Mesendoderm (in vitro differentiated cells): ENCODE measurements around the gene PPAN.

Experiments used
- DNase-seq: peaks from one replicate; pipeline ENCODE4 v3.0.0; 2013
- H2AK5ac ChIP-seq: 2 replicates; pipeline ENCODE4 v1.6.1; 2013; ENCODE audit warnings: low read length, inconsistent platforms
- H2BK120ac ChIP-seq: 2 replicates; pipeline ENCODE4 v1.6.1; 2013; ENCODE audit warnings: low read depth, mild to moderate bottlenecking, low read length, moderate library complexity, mixed read lengths
- H2BK15ac ChIP-seq: replicated peaks from 2 replicates; pipeline ENCODE4 v1.6.1; 2013; ENCODE audit warnings: low read depth, mild to moderate bottlenecking, moderate library complexity
- H2BK5ac ChIP-seq: 2 replicates; pipeline ENCODE4 v1.6.1; 2013; ENCODE audit warnings: low read length, inconsistent platforms
- H3K18ac ChIP-seq: 2 replicates; pipeline ENCODE4 v1.6.1; 2013; ENCODE audit warnings: mild to moderate bottlenecking, low read length, mixed read lengths
- H3K23ac ChIP-seq: one replicate; pipeline ENCODE4 v1.6.1; 2013; ENCODE audit warnings: low read length
- H3K27ac ChIP-seq: 2 replicates; pipeline ENCODE4 v1.5.1; 2013; ENCODE audit warnings: low read depth, mild to moderate bottlenecking, inconsistent platforms, low read length, moderate library complexity
- H3K27me3 ChIP-seq: 2 replicates; pipeline ENCODE4 v1.6.1; 2013; ENCODE audit warnings: low read length, control low read depth, mild to moderate bottlenecking, inconsistent platforms; ENCODE audit not compliant: insufficient read depth, poor library complexity
- H3K36me3 ChIP-seq: 2 replicates; pipeline ENCODE4 v1.6.1; 2013; ENCODE audit warnings: low read length, inconsistent platforms; ENCODE audit not compliant: control insufficient read depth, insufficient read depth
- H3K4ac ChIP-seq: one replicate; pipeline ENCODE4 v1.6.1; 2013; ENCODE audit warnings: low read depth, mild to moderate bottlenecking, low read length, moderate library complexity
- H3K4me1 ChIP-seq: 2 replicates; pipeline ENCODE4 v1.6.1; 2013; ENCODE audit warnings: low read depth, low read length, inconsistent platforms; ENCODE audit not compliant: control insufficient read depth
- H3K4me2 ChIP-seq: 2 replicates; pipeline ENCODE4 v1.6.1; 2013; ENCODE audit warnings: low read length
- H3K4me3 ChIP-seq: 2 replicates; pipeline ENCODE4 v1.5.1; 2013; ENCODE audit warnings: mild to moderate bottlenecking, low read length
- H3K56ac ChIP-seq: one replicate; pipeline ENCODE4 v1.6.1; 2013; ENCODE audit warnings: low read length
- H3K79me1 ChIP-seq: 2 replicates; pipeline ENCODE4 v1.6.1; 2013; ENCODE audit warnings: low read length, inconsistent platforms
- H3K79me2 ChIP-seq: 2 replicates; pipeline ENCODE4 v1.6.1; 2013; ENCODE audit warnings: mild to moderate bottlenecking, low read length; ENCODE audit not compliant: control insufficient read depth, insufficient read depth
- H3K9ac ChIP-seq: 2 replicates; pipeline ENCODE4 v1.6.1; 2013; ENCODE audit warnings: low read length, inconsistent platforms
- H4K5ac ChIP-seq: one replicate; pipeline ENCODE4 v1.6.1; 2013; ENCODE audit warnings: low read length
- H4K8ac ChIP-seq: one replicate; pipeline ENCODE4 v1.6.1; 2013; ENCODE audit warnings: low read depth, mild to moderate bottlenecking, control low read depth, low read length, moderate library complexity
- WGBS: extraction: QIAGEN DNeasy Blood & Tissue Kit; methylation state at CpG from one replicate; pipeline ENCODE4 v1.1.7; 2013; ENCODE audit warnings: low lambda C conversion rate, missing lambda C conversion rate; ENCODE audit not compliant: insufficient coverage; ENCODE audit errors: extremely low coverage; 5-methylcytosine and 5-hydroxymethylcytosine counted together

Gene PPAN

DNA sequence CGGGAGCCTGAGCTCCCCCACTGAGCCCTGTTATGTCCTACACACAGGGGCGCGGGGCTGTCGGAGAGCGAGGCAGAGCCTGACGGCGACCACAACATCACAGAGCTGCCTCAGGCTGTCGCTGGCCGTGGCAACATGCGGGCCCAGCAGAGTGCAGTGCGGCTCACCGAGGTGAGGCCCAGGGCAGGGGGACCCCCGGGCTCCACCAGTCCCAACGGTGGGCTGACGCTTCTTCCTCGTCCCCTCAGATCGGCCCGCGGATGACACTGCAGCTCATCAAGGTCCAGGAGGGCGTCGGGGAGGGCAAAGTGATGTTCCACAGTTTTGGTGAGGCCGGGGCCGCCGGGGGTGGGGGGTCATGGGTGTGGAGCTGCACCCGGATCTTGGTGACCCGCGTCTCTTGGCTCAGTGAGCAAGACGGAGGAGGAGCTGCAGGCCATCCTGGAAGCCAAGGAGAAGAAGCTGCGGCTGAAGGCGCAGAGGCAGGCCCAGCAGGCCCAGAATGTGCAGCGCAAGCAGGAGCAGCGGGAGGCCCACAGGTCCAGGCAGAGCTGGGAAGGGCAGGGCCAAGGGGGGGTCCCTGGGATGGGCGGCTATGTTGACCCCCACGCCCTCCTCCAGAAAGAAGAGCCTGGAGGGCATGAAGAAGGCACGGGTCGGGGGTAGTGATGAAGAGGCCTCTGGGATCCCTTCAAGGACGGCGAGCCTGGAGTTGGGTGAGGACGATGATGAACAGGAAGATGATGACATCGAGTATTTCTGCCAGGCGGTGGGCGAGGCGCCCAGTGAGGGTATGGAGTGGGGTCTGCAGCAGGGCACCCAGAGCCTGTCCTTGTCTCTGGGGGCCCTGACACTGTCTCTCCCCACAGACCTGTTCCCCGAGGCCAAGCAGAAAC, 4.2 kb downstream of the PPAN start:
- H3K79me2 ChIP-seq = peaks cover 21% of the 10 kb centered on the region
- peaks cover 19% of the 10 kb centered on the region for H3K36me3 ChIP-seq
- no peak overlapping the region for H3K18ac ChIP-seq
- H3K56ac ChIP-seq = no peak overlapping the region
- H3K23ac ChIP-seq = no peak overlapping the region
- no peak overlapping the region for H4K5ac ChIP-seq
- H3K79me1 ChIP-seq = peaks cover 15% of the 10 kb centered on the region
- no peak for DNase-seq
- no peak overlapping the region for H3K9ac ChIP-seq
- no peak overlapping the region for H3K4ac ChIP-seq
- no peak overlapping the region for H2AK5ac ChIP-seq
- H3K4me2 ChIP-seq = no peak overlapping the region
- H4K8ac ChIP-seq = no peak overlapping the region
- no peak overlapping the region for H2BK5ac ChIP-seq
- WGBS = no CpG with 5 or more reads among the region's 44 CpGs
- H3K4me3 ChIP-seq = no peak overlapping the region
- H3K4me1 ChIP-seq = no peaks in the 10 kb centered on the region
- no peak overlapping the region for H2BK120ac ChIP-seq
- no peak overlapping the region for H3K27ac ChIP-seq
- no peaks in the 10 kb centered on the region for H3K27me3 ChIP-seq
- no peak overlapping the region for H2BK15ac ChIP-seq

DNA sequence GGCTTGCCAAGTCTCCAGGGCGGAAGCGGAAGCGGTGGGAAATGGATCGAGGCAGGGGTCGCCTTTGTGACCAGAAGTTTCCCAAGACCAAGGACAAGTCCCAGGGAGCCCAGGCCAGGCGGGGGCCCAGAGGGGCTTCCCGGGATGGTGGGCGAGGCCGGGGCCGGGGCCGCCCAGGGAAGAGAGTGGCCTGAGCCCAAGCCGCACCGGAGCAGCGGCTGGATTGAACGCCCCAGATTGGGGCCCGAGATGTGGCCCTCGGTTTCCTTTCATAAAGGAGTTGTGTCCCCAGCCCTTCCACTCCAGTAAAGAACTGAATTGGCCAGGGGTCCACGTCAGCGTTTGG, 4.8 kb downstream of the PPAN start:
- no peak overlapping the region for H3K9ac ChIP-seq
- no peak overlapping the region for H3K27ac ChIP-seq
- H2BK5ac ChIP-seq = no peak overlapping the region
- no peak overlapping the region for H4K8ac ChIP-seq
- no peak overlapping the region for H3K4me2 ChIP-seq
- H3K79me1 ChIP-seq = peaks cover 15% of the 10 kb centered on the region
- H3K27me3 ChIP-seq = no peaks in the 10 kb centered on the region
- no peak overlapping the region for H3K23ac ChIP-seq
- no peak for DNase-seq
- no peak overlapping the region for H3K18ac ChIP-seq
- peaks cover 21% of the 10 kb centered on the region for H3K79me2 ChIP-seq
- peaks cover 20% of the 10 kb centered on the region for H3K36me3 ChIP-seq
- no peak overlapping the region for H3K56ac ChIP-seq
- no CpG with 5 or more reads among the region's 19 CpGs for WGBS
- H3K4ac ChIP-seq = no peak overlapping the region
- H3K4me1 ChIP-seq = no peaks in the 10 kb centered on the region
- H2BK15ac ChIP-seq = no peak overlapping the region
- H2BK120ac ChIP-seq = no peak overlapping the region
- H3K4me3 ChIP-seq = no peak overlapping the region
- H2AK5ac ChIP-seq = no peak overlapping the region
- H4K5ac ChIP-seq = no peak overlapping the region

DNA sequence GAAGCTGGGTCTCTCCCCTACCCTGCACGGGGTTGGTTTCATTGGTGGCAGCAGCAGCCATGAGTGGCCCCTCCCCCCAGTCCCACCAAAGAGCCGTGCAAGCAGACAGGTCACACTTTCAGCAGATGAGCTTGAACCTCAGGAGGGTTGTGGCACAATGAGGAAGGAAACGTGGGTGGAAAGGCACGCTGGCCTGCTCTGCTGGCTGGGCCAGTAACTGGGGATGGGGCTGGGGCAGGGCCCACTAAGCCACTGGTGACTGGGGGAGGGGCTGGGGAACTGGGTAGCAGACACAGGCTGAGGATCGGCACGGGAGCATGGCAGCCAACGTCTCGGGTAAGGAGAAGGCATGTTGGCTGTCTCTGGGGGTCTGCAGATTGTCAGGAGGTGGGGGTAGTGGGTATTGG, 5.2 kb downstream of the PPAN start, which contains the start of gene P2RY11:
TSS of gene P2RY11 (plus strand) at position 289 of the 407 bp plus-strand sequence. CDS start at position 318, 29 bp downstream.
- H3K4me2 ChIP-seq = no peak within 1 kb of the TSS
- WGBS = no CpG with 5 or more reads among the region's 8 CpGs
- H3K18ac ChIP-seq = no peak within 1 kb of the TSS
- H3K79me2 ChIP-seq = peaks cover 19% of the 10 kb centered on the region
- H3K27ac ChIP-seq = no peak within 1 kb of the TSS
- no peak within 1 kb of the TSS for H2BK15ac ChIP-seq
- no peak within 1 kb of the TSS for H2BK5ac ChIP-seq
- peaks cover 15% of the 10 kb centered on the region for H3K79me1 ChIP-seq
- no peak within 1 kb of the TSS for H4K5ac ChIP-seq
- H3K23ac ChIP-seq = no peak within 1 kb of the TSS
- no peak within 1 kb of the TSS for H2AK5ac ChIP-seq
- DNase-seq = no peak
- H3K4ac ChIP-seq = no peak within 1 kb of the TSS
- no peak within 1 kb of the TSS for H3K56ac ChIP-seq
- no peak within 1 kb of the TSS for H2BK120ac ChIP-seq
- H3K4me3 ChIP-seq = no peak within 1 kb of the TSS
- H3K36me3 ChIP-seq = peaks cover 22% of the 10 kb centered on the region
- H3K27me3 ChIP-seq = no peaks in the 10 kb centered on the region
- no peaks in the 10 kb centered on the region for H3K4me1 ChIP-seq
- H3K9ac ChIP-seq = no peak within 1 kb of the TSS
- H4K8ac ChIP-seq = no peak within 1 kb of the TSS

DNA sequence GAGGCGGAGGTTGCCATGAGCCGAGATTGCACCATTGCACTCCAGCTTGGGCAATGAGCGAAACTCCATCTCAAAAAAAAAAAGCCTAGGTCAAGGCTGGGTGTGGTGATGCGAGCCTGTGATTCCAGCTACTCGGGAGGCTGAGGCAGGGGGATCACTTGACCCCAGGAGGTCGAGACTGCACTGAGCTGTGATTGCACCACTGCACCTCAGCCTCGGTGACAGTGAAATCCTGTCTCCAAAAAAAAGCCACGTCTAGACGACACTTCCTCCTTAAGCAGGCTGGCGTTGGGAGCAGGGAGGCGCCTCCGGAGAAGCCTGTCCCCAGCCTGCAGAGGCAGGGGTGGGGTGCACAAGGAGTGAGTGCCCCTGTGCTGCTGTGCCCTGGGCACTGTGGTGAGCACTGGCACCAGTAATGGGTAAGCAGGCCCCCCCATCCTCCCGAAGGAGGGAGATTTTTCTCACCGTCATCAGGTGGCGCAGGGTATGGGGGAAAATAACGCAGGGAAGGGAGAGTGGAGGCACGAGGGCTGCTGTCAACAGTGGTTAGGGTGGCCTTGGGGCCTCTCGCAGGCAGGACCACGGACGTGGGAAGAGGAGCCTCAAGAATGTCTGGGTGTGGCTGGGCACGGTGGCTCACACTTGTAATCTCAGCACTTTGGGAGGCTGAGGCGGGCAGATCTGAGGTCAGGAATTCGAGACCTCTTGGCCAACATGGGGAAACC, 6.0 kb downstream of the PPAN start:
- Histone ChIP-seq H3K36me3 (peaks cover 25% of the 10 kb centered on the region), H4K5ac (no peak overlapping the region), H3K27me3 (no peaks in the 10 kb centered on the region), H3K56ac (no peak overlapping the region), H2AK5ac (no peak overlapping the region), H3K18ac (no peak overlapping the region), H3K4me1 (no peaks in the 10 kb centered on the region), H3K9ac (no peak overlapping the region), H2BK120ac (no peak overlapping the region), H3K4ac (no peak overlapping the region), H3K79me2 (peaks cover 11% of the 10 kb centered on the region), H3K79me1 (peaks cover 12% of the 10 kb centered on the region), H3K4me2 (no peak overlapping the region), H3K27ac (no peak overlapping the region), H4K8ac (no peak overlapping the region), H3K4me3 (no peak overlapping the region), H2BK5ac (no peak overlapping the region), H3K23ac (no peak overlapping the region), H2BK15ac (no peak overlapping the region)
- WGBS = no CpG with 5 or more reads among the region's 23 CpGs
- DNase-seq = peak; percentile 38

DNA sequence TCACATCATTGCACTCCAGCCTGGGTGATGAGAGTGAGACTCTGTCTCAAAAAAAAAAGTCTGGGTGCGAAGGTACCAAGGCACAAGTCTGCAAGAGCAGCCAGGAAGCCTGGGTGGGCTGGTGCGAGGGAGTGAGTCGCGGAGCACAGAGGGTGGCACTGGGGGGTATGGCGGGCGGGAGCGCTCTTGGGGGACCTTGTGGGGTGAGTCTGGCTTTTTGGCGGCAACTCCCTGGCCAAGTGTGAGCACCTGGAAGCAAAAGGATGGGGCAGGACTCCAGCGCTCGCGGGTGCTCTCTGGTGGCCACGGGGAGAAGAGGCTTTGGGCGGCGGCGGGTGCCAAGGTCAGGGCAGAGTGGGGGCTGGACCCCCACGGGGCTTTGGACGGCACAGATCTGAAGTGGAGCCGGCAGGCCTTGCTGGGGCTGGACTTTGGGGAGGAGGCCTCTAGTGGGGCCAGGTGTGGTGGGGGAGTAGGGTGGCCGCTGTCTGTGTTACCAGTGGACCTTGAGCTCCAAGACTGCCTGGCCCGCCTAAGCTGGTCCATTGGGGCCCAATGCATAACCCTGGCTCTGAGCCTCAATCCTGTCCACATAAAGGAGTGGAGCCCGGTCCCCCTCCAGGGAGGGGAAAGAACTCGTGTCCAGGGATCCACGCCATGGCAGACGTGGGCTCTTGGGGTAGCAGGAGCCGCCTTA, 6.9 kb downstream of the PPAN start:
- Histone ChIP-seq H4K8ac (no peak overlapping the region), H2AK5ac (no peak overlapping the region), H4K5ac (no peak overlapping the region), H3K9ac (no peak overlapping the region), H3K18ac (no peak overlapping the region), H2BK15ac (no peak overlapping the region), H3K36me3 (peaks cover 24% of the 10 kb centered on the region), H3K4me3 (no peak overlapping the region), H2BK5ac (no peak overlapping the region), H2BK120ac (no peak overlapping the region), H3K4me1 (no peaks in the 10 kb centered on the region), H3K79me1 (peaks cover 5% of the 10 kb centered on the region), H3K56ac (no peak overlapping the region), H3K23ac (no peak overlapping the region), H3K4me2 (no peak overlapping the region), H3K27ac (no peak overlapping the region), H3K27me3 (no peaks in the 10 kb centered on the region), H3K79me2 (peaks cover 3% of the 10 kb centered on the region), H3K4ac (no peak overlapping the region)
- WGBS = no CpG with 5 or more reads among the region's 25 CpGs
- DNase-seq = peak; percentile 78
